HuH-7 (cell line): ENCODE data around the gene RAET1G.
A peak's percentile ranks its signal among the peaks of the same experiment; 100 is the strongest.
"Not testable (repeated sequence)": the region's sequence is repeated elsewhere in the genome, so short reads cannot be mapped to it uniquely, and the experiment has no call there.

Experiments
- DNase-seq: peaks from one replicate; pipeline ENCODE4 v3.0.0; 2011; ENCODE audit warnings: low spot score

RAET1G gene

GRCh38 chr6:149922642-149923326, at the start of gene RAET1G:
RAET1G (minus strand) TSS chr6:149923121; CDS start chr6:149923010, 111 bp downstream.
- DNase-seq = peak; percentile 94

- DNase-seq = no peak
Observed at GRCh38 chr6:149969635-149970034, 46.7 kb upstream of the RAET1G start.

GRCh38 chr6:149968909-149969308, 46.0 kb upstream of the RAET1G start:
- not testable (repeated sequence) for DNase-seq

GRCh38 chr6:149967999-149968398, 45.1 kb upstream of the RAET1G start:
- not testable (repeated sequence) for DNase-seq

GRCh38 chr6:149967591-149967990, 44.7 kb upstream of the RAET1G start:
- DNase-seq = no peak

GRCh38 chr6:149966319-149966718, 43.4 kb upstream of the RAET1G start:
- DNase-seq = not testable (repeated sequence)

GRCh38 chr6:149965194-149966020, 42.5 kb upstream of the RAET1G start:
- no peak for DNase-seq

GRCh38 chr6:149964308-149965193, 41.6 kb upstream of the RAET1G start:
- DNase-seq = no peak

GRCh38 chr6:149963462-149964307, 40.8 kb upstream of the RAET1G start, which contains the start of gene ULBP1:
ULBP1 (plus strand) TSS chr6:149963943; CDS start chr6:149964050, 107 bp downstream.
- peak; percentile 84 for DNase-seq

- peak; percentile 76 for DNase-seq
Observed at GRCh38 chr6:149963212-149963461, 40.2 kb upstream of the RAET1G start.

GRCh38 chr6:149962461-149963211, 39.7 kb upstream of the RAET1G start:
- DNase-seq = no peak

GRCh38 chr6:149961728-149962425, 39.0 kb upstream of the RAET1G start:
- DNase-seq = no peak

GRCh38 chr6:149960488-149960887, 37.6 kb upstream of the RAET1G start:
- DNase-seq = no peak

GRCh38 chr6:149959806-149960205, 36.9 kb upstream of the RAET1G start:
- not testable (repeated sequence) for DNase-seq

GRCh38 chr6:149958124-149958523, 35.2 kb upstream of the RAET1G start:
- DNase-seq = not testable (repeated sequence)

- not testable (repeated sequence) for DNase-seq
Observed at GRCh38 chr6:149955654-149956317, 32.9 kb upstream of the RAET1G start.

GRCh38 chr6:149954984-149955653, 32.2 kb upstream of the RAET1G start:
- DNase-seq = not testable (repeated sequence)

GRCh38 chr6:149954328-149954983, 31.5 kb upstream of the RAET1G start:
- not testable (repeated sequence) for DNase-seq
